ENCODE results near the gene USH2A. TPM values are rescaled to one million over a fixed set of nuclear protein-coding genes. Genes with fewer than 3 reads are reported as not detected.

The USH2A gene
- total RNA-seq, 2 experiments from 2014 or later: not detected

DNA sequence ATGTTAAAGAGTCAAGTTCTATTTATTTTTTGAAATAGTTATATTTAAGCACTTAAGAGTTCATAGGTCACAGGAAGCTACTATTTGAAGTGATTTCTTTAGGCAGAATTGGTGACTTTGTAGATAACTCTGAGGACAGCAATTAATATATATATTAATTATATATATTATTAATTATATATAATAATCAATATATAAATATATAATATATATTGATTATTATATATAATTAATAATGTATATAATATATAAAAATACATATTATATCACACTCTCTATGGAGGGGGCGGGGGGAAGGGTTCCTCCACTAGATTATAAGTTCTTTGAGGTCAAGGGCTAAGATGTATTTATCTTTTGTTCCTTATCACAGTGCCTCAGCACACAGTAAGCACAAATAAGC, 547.5 kb downstream of the USH2A start:
- H3K4me1 Mint-ChIP-seq (ENCODE audit: low read depth): no peaks in the 10 kb centered on the region
- no peak for TF ChIP-seq CTCF (IDR thresholded peaks at IDR 0.05)
- intact Hi-C loops (cut with micrococcal nuclease): no loop called here
- no peaks in the 10 kb centered on the region for H3K27me3 Mint-ChIP-seq
- no peaks in the 10 kb centered on the region for H3K36me3 Mint-ChIP-seq (ENCODE audit: low read depth)
- DNase-seq (no peak), ATAC-seq (no peak)
- H3K9me3 Mint-ChIP-seq: peaks cover 8% of the 10 kb centered on the region
- CTCF ChIA-PET: no interaction called here
- POLR2A ChIA-PET: no interaction called here
- H3K27ac Mint-ChIP-seq: no peak overlapping the region
- no peak overlapping the region for H3K4me3 Mint-ChIP-seq

- no peak overlapping the region for H3K4me3 Mint-ChIP-seq
Observed at GRCh38 chr1:215875236-215875635, 548.0 kb downstream of the USH2A start.

GRCh38 chr1:215872658-215873057, 550.6 kb downstream of the USH2A start:
- intact Hi-C loops (cut with micrococcal nuclease): no loop called here
- ATAC-seq (no peak), DNase-seq (no peak)
- H3K27me3 Mint-ChIP-seq: no peaks in the 10 kb centered on the region
- POLR2A ChIA-PET: no interaction called here
- no peak for TF ChIP-seq CTCF (IDR thresholded peaks at IDR 0.05)
- CTCF ChIA-PET: no interaction called here
- no peak overlapping the region for H3K4me3 Mint-ChIP-seq
- peaks cover 9% of the 10 kb centered on the region for H3K9me3 Mint-ChIP-seq
- H3K36me3 Mint-ChIP-seq (ENCODE audit: low read depth): no peaks in the 10 kb centered on the region
- no peaks in the 10 kb centered on the region for H3K4me1 Mint-ChIP-seq (ENCODE audit: low read depth)
- H3K27ac Mint-ChIP-seq: no peak overlapping the region

More at GRCh38 chr1:215875236-215875635, 548.0 kb downstream of the USH2A start:
- intact Hi-C loops (cut with micrococcal nuclease): no loop called here
- Mint-ChIP-seq H3K4me1 (ENCODE audit: low read depth) (no peaks in the 10 kb centered on the region), H3K9me3 (peaks cover 5% of the 10 kb centered on the region), H3K36me3 (ENCODE audit: low read depth) (no peaks in the 10 kb centered on the region), H3K27ac (no peak overlapping the region), H3K27me3 (no peaks in the 10 kb centered on the region)
- CTCF ChIA-PET: no interaction called here
- no peak for DNase-seq
- TF ChIP-seq CTCF (IDR thresholded peaks at IDR 0.05): no peak
- POLR2A ChIA-PET: no interaction called here
- ATAC-seq: no peak

- intact Hi-C loops (cut with micrococcal nuclease): no loop called here
- H3K4me3 Mint-ChIP-seq: no peak overlapping the region
- ChIA-PET POLR2A (no interaction called here), CTCF (no interaction called here)
- H3K4me1 Mint-ChIP-seq (ENCODE audit: low read depth): no peaks in the 10 kb centered on the region
- no peaks in the 10 kb centered on the region for H3K36me3 Mint-ChIP-seq (ENCODE audit: low read depth)
- peaks cover 5% of the 10 kb centered on the region for H3K9me3 Mint-ChIP-seq
- TF ChIP-seq CTCF (IDR thresholded peaks at IDR 0.05): no peak
- ATAC-seq (no peak), DNase-seq (no peak)
- no peaks in the 10 kb centered on the region for H3K27me3 Mint-ChIP-seq
- no peak overlapping the region for H3K27ac Mint-ChIP-seq
Observed at GRCh38 chr1:215868500-215868899, 554.7 kb downstream of the USH2A start.

DNA sequence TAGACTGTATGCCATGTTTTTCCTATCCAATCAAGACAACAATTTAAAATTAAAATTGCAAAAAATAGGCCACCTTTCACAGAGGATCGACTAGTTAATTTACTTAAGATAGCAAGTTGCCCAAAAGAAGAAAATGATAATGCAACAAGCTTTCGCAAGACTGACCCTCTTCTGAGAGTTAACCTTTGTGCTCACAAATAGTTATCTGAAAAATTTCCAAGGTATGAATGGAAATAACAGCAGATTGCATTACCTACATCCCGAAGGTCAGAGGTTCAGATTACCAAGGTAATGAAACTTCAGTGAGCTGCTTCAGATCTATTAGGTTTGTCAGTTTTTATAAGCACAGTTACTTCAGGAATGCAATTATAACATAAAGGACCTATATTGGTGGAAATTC, 558.2 kb downstream of the USH2A start:
- TF ChIP-seq CTCF (IDR thresholded peaks at IDR 0.05): no peak
- H3K9me3 Mint-ChIP-seq: peaks cover 11% of the 10 kb centered on the region
- H3K27me3 Mint-ChIP-seq: no peaks in the 10 kb centered on the region
- intact Hi-C loops (cut with micrococcal nuclease): no loop called here
- H3K4me3 Mint-ChIP-seq: no peak overlapping the region
- ATAC-seq (no peak), DNase-seq (no peak)
- H3K36me3 Mint-ChIP-seq (ENCODE audit: low read depth): no peaks in the 10 kb centered on the region
- ChIA-PET POLR2A (no interaction called here), CTCF (no interaction called here)
- H3K27ac Mint-ChIP-seq: no peak overlapping the region
- H3K4me1 Mint-ChIP-seq (ENCODE audit: low read depth): no peaks in the 10 kb centered on the region
